ENCODE results near the gene HDGFL2. TPM values are rescaled to one million over a fixed set of nuclear protein-coding genes. Genes with fewer than 3 reads are reported as not detected.

Gene HDGFL2
- total and polyA plus RNA-seq, 5 experiments from 2014 or later: 15.0 to 40.0 (median 25.3) TPM

- Mint-ChIP-seq H3K4me3 (no peak overlapping the region), H3K4me1 (no peaks in the 10 kb centered on the region), H3K27me3 (no peaks in the 10 kb centered on the region), H3K27ac (no peak overlapping the region), H3K9me3 (no peaks in the 10 kb centered on the region), H3K36me3 (peaks cover 0 to 48% (median 0%) of the 10 kb centered on the region in 3 donors)
- DNase-seq: no peak
- POLR2A ChIA-PET: interaction anchor here (0.7 kb wide), 2 partner anchors 469 to 847 kb away, joined by 3 to 4 read pairs; no protein-coding TSS in a partner anchor
- ATAC-seq: no peak
Observed at GRCh38 chr19:4499318-4499717, 27.2 kb downstream of the HDGFL2 start.

GRCh38 chr19:4499855-4500254, 27.8 kb downstream of the HDGFL2 start:
- no peak for DNase-seq
- ATAC-seq: no peak
- Mint-ChIP-seq H3K4me1 (no peaks in the 10 kb centered on the region), H3K27me3 (no peaks in the 10 kb centered on the region), H3K27ac (no peak overlapping the region), H3K4me3 (no peak overlapping the region), H3K9me3 (no peaks in the 10 kb centered on the region), H3K36me3 (peaks cover 0 to 45% (median 0%) of the 10 kb centered on the region in 3 donors)
- POLR2A ChIA-PET: interaction anchor here (0.7 kb wide), 2 partner anchors 468 to 847 kb away, joined by 3 to 4 read pairs; no protein-coding TSS in a partner anchor

GRCh38 chr19:4500841-4501591, 28.9 kb downstream of the HDGFL2 start:
- Mint-ChIP-seq H3K4me3 (no peak overlapping the region), H3K4me1 (no peaks in the 10 kb centered on the region), H3K9me3 (no peaks in the 10 kb centered on the region), H3K27ac (no peak overlapping the region), H3K36me3 (peaks cover 0 to 44% (median 0%) of the 10 kb centered on the region in 3 donors), H3K27me3 (no peaks in the 10 kb centered on the region)
- ATAC-seq: no peak
- DNase-seq: no peak
- POLR2A ChIA-PET: no interaction called here

- H3K4me1 Mint-ChIP-seq: no peaks in the 10 kb centered on the region
Observed at GRCh38 chr19:4501691-4502090, 29.6 kb downstream of the HDGFL2 start.

GRCh38 chr19:4502282-4503131, 30.4 kb downstream of the HDGFL2 start:
- H3K36me3 Mint-ChIP-seq: peaks cover 0 to 37% (median 2%) of the 10 kb centered on the region in 3 donors
- no peak for ATAC-seq

More at GRCh38 chr19:4501691-4502090, 29.6 kb downstream of the HDGFL2 start:
- no peak overlapping the region for H3K4me3 Mint-ChIP-seq
- DNase-seq (no peak), ATAC-seq (no peak)
- no peak overlapping the region for H3K27ac Mint-ChIP-seq
- no peaks in the 10 kb centered on the region for H3K27me3 Mint-ChIP-seq
- H3K36me3 Mint-ChIP-seq: peaks cover 0 to 42% (median 2%) of the 10 kb centered on the region in 3 donors
- POLR2A ChIA-PET: no interaction called here
- no peaks in the 10 kb centered on the region for H3K9me3 Mint-ChIP-seq

GRCh38 chr19:4503132-4503824, 31.2 kb downstream of the HDGFL2 start:
- POLR2A ChIA-PET: interaction anchor here (1.0 kb wide), 1 partner anchor 14 kb away, joined by 3 read pairs; no protein-coding TSS in a partner anchor
- DNase-seq: no peak
- Mint-ChIP-seq H3K27me3 (no peaks in the 10 kb centered on the region), H3K9me3 (no peaks in the 10 kb centered on the region), H3K27ac (no peak overlapping the region), H3K4me1 (no peaks in the 10 kb centered on the region), H3K4me3 (no peak overlapping the region), H3K36me3 (peaks cover 0 to 33% (median 2%) of the 10 kb centered on the region in 3 donors)
- no peak for ATAC-seq

More at GRCh38 chr19:4502282-4503131, 30.4 kb downstream of the HDGFL2 start:
- DNase-seq: no peak
- no peaks in the 10 kb centered on the region for H3K27me3 Mint-ChIP-seq
- no peaks in the 10 kb centered on the region for H3K9me3 Mint-ChIP-seq
- no peak overlapping the region for H3K4me3 Mint-ChIP-seq
- no peak overlapping the region for H3K27ac Mint-ChIP-seq
- no peaks in the 10 kb centered on the region for H3K4me1 Mint-ChIP-seq
- POLR2A ChIA-PET: no interaction called here

GRCh38 chr19:4503825-4504170, 31.7 kb downstream of the HDGFL2 start:
- DNase-seq: no peak
- no peaks in the 10 kb centered on the region for H3K4me1 Mint-ChIP-seq
- no peaks in the 10 kb centered on the region for H3K9me3 Mint-ChIP-seq
- no peak overlapping the region for H3K4me3 Mint-ChIP-seq
- H3K27me3 Mint-ChIP-seq: no peaks in the 10 kb centered on the region
- H3K27ac Mint-ChIP-seq: no peak overlapping the region
- no peak for ATAC-seq
- POLR2A ChIA-PET: interaction anchor here (1.0 kb wide), 1 partner anchor 13 kb away, joined by 3 read pairs; no protein-coding TSS in a partner anchor
- H3K36me3 Mint-ChIP-seq: peaks cover 0 to 31% (median 2%) of the 10 kb centered on the region in 3 donors

- Mint-ChIP-seq H3K9me3 (no peaks in the 10 kb centered on the region), H3K4me3 (no peak overlapping the region), H3K4me1 (no peaks in the 10 kb centered on the region), H3K27me3 (no peaks in the 10 kb centered on the region), H3K36me3 (peaks cover 0 to 26% (median 2%) of the 10 kb centered on the region in 3 donors), H3K27ac (no peak overlapping the region)
- DNase-seq (no peak), ATAC-seq (no peak)
- POLR2A ChIA-PET: interaction anchor here (1.0 kb wide), 1 partner anchor 13 kb away, joined by 3 read pairs; no protein-coding TSS in a partner anchor
Observed at GRCh38 chr19:4504297-4504701, 32.2 kb downstream of the HDGFL2 start.

GRCh38 chr19:4504891-4505569, 32.9 kb downstream of the HDGFL2 start:
- peaks cover 0 to 19% (median 2%) of the 10 kb centered on the region in 3 donors for H3K36me3 Mint-ChIP-seq
- ATAC-seq (no peak), DNase-seq (no peak)
- no peak overlapping the region for H3K27ac Mint-ChIP-seq
- no peaks in the 10 kb centered on the region for H3K4me1 Mint-ChIP-seq
- POLR2A ChIA-PET: no interaction called here
- no peak overlapping the region for H3K4me3 Mint-ChIP-seq
- H3K27me3 Mint-ChIP-seq: no peaks in the 10 kb centered on the region
- no peaks in the 10 kb centered on the region for H3K9me3 Mint-ChIP-seq

- no peak for ATAC-seq
- no peak for DNase-seq
- Mint-ChIP-seq H3K36me3 (peaks cover 0 to 12% (median 2%) of the 10 kb centered on the region in 3 donors), H3K4me3 (no peak overlapping the region), H3K9me3 (no peaks in the 10 kb centered on the region), H3K27ac (peak overlapping the region in 1 of 10 donors; percentile 55), H3K4me1 (no peaks in the 10 kb centered on the region), H3K27me3 (no peaks in the 10 kb centered on the region)
- POLR2A ChIA-PET: no interaction called here
Observed at GRCh38 chr19:4505570-4506448, 33.7 kb downstream of the HDGFL2 start.

- no peak overlapping the region for H3K4me3 Mint-ChIP-seq
- peaks cover 0 to 9% (median 2%) of the 10 kb centered on the region in 3 donors for H3K36me3 Mint-ChIP-seq
- H3K27ac Mint-ChIP-seq: peak overlapping the region in 2 of 10 donors; percentile 1 to 55
- DNase-seq (no peak), ATAC-seq (no peak)
- no peaks in the 10 kb centered on the region for H3K27me3 Mint-ChIP-seq
- H3K9me3 Mint-ChIP-seq: no peaks in the 10 kb centered on the region
- H3K4me1 Mint-ChIP-seq: no peaks in the 10 kb centered on the region
- POLR2A ChIA-PET: no interaction called here
Observed at GRCh38 chr19:4506449-4507149, 34.5 kb downstream of the HDGFL2 start.
